ENCODE measurements around the gene VCX3B. TPM values are rescaled to one million over a fixed set of nuclear protein-coding genes. Genes with fewer than 3 reads are reported as not detected.

VCX3B gene
- total RNA-seq, 4 donors from 2014 or later, result not detected

DNA sequence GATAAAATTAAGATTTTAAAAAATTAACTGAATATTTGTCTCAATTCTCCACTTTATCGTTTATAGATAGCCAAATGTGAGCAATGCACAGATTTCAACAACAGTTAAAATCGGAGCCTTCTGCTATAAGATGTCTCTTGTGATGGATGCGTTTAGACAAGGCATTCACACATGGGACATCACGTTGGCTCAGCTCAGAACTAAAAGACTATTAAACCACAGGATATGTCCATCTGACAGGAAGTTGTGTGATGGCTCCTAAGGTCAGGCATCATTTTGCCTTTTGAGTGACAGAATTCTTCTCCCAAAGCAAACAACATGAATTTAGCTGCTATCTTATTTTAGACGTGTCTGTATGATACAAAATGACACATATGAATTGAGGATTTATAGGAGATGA is 17.3 kb upstream of the VCX3B start:
- TF ChIP-seq, protein P1, sequence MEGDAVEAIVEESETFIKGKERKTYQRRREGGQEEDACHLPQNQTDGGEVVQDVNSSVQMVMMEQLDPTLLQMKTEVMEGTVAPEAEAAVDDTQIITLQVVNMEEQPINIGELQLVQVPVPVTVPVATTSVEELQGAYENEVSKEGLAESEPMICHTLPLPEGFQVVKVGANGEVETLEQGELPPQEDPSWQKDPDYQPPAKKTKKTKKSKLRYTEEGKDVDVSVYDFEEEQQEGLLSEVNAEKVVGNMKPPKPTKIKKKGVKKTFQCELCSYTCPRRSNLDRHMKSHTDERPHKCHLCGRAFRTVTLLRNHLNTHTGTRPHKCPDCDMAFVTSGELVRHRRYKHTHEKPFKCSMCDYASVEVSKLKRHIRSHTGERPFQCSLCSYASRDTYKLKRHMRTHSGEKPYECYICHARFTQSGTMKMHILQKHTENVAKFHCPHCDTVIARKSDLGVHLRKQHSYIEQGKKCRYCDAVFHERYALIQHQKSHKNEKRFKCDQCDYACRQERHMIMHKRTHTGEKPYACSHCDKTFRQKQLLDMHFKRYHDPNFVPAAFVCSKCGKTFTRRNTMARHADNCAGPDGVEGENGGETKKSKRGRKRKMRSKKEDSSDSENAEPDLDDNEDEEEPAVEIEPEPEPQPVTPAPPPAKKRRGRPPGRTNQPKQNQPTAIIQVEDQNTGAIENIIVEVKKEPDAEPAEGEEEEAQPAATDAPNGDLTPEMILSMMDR (IDR thresholded peaks at IDR 0.05; ENCODE audit: low read depth), result no peak

DNA sequence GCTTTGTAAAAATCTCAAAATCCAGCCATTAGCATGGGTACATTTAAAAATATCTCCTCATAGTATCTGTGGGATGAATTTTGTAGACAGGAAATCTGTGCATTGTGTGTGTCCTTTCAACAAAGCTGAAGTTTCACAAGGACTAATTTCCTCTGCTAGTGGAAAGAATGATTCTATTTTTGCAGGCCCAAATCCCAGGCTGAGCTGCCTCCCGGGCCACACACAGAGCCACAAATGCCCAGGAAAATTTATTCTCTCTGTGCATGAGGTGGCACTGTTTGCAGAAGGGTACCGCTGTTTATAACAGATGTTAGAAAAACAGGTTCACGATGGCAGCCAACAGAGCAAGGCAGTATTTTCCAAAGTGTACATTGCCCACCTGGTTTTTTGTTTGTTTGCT is 11.0 kb upstream of the VCX3B start:
- TF ChIP-seq, protein P1 (IDR thresholded peaks at IDR 0.05; ENCODE audit: low read depth), result no peak

DNA sequence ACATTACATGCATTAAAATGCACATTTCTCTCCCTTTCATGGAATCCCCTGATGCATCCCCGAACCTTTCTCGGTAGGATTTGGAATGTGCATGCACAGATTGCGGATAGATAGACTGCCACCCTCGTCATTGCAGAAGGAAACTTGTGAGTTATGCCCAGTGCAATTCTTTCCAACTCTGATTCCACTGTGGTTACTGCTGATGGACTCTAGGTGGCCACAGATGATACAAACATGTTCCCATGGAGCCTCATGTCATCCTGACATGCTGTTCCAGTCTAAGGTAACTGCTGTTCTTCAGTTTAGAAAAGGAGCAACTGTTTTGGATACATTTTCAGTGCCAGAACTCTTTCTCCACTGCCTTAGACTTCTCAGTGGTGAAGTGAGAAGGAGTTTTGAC is 9.1 kb upstream of the VCX3B start:
- TF ChIP-seq, protein P1 (IDR thresholded peaks at IDR 0.05; ENCODE audit: low read depth), result no peak

DNA sequence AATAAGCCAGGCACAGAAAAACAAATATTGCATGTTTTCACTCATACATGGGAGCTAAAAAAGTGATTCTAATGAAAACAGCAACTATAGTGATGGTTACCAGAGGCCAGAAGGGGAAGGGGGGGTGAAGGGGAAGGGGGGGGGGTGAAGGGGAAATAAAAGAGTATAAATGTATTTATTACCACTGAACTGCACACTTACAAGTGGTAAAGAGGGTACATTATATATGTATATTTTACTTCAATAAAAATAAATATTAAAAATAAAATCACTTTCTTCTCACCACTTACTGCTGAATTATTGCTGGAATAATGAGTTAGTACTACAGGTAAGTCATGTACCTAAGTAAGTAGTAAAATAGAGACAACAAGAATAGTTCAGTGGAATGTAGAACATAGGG is 2.1 kb upstream of the VCX3B start:
- TF ChIP-seq, protein P1 (IDR thresholded peaks at IDR 0.05; ENCODE audit: low read depth), result no peak

DNA sequence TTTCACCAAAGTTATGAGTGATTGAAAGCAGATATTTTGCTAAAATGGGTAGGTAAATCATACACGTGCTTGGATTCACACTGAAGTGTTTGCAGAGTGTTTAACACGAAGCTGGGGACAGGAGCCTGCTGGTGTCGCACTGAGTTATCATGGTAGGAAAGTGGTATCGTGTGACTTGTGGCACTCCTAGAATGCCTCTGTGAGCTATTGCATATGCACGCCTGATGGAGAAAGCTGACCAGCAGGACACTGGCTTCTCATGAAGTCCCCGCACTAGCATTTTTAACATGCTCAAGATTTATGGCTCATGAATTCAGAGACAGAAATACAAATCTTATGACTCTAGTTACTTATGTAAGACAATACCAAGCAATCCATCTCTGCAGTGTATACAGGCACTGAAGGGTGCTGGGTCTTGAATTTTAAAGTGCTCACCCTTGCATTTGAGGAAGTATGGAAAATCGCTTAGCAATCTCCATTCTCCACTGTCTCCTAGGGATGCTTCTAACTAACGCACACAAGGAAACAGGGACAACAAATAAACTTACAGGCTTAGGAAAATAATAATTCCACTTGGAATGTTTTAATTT is 19.8 kb downstream of the VCX3B start:
- TF ChIP-seq, protein P1 (IDR thresholded peaks at IDR 0.05; ENCODE audit: low read depth), result no peak

DNA sequence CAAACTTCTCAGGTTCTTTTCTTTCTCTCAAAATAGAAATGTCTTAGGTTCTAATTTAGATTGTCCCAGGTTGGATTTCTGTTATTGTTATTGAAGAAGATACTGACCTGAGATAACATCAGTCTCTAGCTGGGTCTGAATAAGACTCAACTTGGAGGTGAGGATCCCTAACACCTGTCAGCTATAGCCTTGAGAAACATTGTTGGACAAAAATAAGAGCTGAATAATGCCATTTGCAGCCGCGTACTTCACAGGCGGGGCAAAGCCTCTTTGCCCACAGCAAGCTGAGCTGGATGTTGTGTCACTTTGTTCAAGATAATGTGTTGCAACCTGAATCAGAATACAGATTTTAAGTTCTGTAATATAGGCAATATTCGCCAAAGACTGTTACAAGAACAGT is 35.6 kb downstream of the VCX3B start:
- TF ChIP-seq, protein P1 (IDR thresholded peaks at IDR 0.05; ENCODE audit: low read depth), result no peak

DNA sequence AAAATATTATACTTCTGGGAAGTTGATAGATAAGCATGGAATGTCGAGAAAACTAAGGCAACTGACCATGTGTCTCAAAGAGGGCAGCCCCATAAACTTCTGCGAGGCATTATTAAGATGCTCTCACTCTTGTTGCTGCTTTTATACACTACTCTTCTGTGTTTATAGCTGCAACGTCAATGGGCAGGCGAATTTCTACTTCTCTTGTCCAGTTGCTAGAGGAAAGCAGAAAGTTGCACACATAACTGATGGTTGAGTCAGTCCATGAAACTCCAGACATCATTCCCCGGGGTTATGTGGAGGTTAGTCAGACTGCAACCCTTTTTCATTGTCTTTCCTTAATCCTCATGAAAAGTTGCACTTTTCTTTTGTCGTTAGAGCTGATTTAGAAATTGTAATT is 39.8 kb downstream of the VCX3B start:
- TF ChIP-seq, protein P1 (IDR thresholded peaks at IDR 0.05; ENCODE audit: low read depth), result no peak
